Measurements from ENCODE around the gene ZNF429.
"Not testable (repeated sequence)": the region's sequence is repeated elsewhere in the genome, so short reads cannot be mapped to it uniquely, and the experiment has no call there.

The ZNF429 gene

GRCh38 chr19:21472507-21472906 is 32.9 kb upstream of the ZNF429 start:
- H3K4me3 ChIP-seq (ENCODE audit: low read length), result no peak overlapping the region
- TF ChIP-seq, protein P1, sequence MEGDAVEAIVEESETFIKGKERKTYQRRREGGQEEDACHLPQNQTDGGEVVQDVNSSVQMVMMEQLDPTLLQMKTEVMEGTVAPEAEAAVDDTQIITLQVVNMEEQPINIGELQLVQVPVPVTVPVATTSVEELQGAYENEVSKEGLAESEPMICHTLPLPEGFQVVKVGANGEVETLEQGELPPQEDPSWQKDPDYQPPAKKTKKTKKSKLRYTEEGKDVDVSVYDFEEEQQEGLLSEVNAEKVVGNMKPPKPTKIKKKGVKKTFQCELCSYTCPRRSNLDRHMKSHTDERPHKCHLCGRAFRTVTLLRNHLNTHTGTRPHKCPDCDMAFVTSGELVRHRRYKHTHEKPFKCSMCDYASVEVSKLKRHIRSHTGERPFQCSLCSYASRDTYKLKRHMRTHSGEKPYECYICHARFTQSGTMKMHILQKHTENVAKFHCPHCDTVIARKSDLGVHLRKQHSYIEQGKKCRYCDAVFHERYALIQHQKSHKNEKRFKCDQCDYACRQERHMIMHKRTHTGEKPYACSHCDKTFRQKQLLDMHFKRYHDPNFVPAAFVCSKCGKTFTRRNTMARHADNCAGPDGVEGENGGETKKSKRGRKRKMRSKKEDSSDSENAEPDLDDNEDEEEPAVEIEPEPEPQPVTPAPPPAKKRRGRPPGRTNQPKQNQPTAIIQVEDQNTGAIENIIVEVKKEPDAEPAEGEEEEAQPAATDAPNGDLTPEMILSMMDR (conservative IDR thresholded peaks at IDR 0.05; ENCODE audit: low read length), result no peak
- no peak for DNase-seq (ENCODE audit: low read depth)

- TF ChIP-seq, protein P1 (conservative IDR thresholded peaks at IDR 0.05; ENCODE audit: low read length), result no peak
- peak overlapping the region; percentile 37 for H3K4me3 ChIP-seq (ENCODE audit: low read length)
- DNase-seq (ENCODE audit: low read depth), result peak; percentile 5
These were observed 30.7 kb upstream of the ZNF429 start for GRCh38 chr19:21474671-21475181.

DNA sequence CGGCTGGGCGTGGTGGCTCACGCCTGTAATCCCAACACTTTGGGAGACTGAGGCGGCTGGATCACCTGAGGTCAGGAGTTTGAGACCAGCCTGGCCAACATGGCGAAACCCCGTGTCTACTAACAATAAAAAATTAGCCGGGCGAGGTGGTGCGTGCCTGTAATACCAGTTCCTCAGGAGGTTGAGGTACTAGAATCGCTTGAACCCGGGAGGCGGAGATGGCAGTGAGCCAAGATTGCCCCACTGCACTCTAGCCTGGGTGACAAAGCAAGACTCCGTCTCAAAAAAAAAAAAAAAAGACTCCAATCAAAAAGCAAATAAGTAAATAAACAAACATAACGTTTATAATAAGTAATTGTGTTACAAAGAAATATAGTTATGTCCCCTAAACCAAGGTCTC is 23.0 kb upstream of the ZNF429 start:
- not testable (repeated sequence) for H3K4me3 ChIP-seq (ENCODE audit: low read length); DNase-seq (ENCODE audit: low read depth)

DNA sequence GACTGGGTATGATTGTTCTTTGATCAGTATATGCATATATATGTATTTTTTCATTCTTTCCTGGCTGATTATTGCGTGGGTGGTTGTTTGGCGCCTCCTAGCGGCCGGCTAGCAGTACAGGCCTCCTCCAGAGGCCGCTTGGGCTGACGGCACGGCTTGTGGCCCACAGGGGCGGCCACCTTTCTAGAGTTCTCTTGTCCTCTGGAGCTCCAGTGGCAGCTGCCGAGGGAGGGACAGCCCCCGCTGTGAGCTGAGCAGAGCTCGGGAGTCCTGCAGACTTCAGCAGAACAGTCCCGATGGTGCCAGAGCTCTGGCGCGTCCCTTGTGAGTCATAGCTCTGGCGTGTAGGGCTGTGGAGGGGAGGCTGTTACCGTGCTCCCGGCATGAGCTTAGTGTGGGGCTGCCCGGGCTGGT is 22.5 kb upstream of the ZNF429 start:
- no peak overlapping the region; the same call in 1 of the 2 replicates for H3K4me3 ChIP-seq (ENCODE audit: low read length)
- peak; percentile 44 for DNase-seq (ENCODE audit: low read depth)
- TF ChIP-seq, protein P1 (conservative IDR thresholded peaks at IDR 0.05; ENCODE audit: low read length), result peak; percentile 39

DNA sequence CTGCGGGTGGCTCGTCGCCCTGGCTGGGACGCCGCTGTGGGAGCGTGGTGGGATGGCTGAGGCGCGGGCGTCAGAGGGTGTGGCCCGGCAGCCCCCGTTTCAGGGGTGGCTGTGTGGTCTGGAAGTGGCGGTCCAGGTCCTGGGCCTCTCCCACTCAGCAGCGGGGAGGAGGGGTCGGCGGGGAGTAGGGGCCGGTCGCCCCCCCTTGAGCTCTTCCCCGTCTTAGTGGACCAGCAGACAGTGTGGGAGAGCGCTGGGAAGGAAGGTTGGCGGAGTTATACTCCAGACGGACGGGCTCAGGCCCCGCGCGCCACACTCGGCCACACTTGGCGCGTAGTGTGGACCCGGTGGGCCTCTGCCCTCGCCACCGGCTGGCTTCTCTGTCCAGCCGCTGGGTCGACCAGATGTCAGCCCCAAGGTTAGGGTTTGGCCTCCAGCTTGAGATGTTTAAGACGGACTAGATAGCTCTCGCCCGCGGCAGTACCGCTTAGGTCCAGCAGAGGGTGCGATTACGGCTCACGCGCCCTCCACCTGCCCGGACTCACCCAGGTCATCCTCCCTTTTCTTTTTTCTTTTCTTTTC is 21.7 kb upstream of the ZNF429 start:
- H3K4me3 ChIP-seq (ENCODE audit: low read length), result peak overlapping the region; percentile 42
- TF ChIP-seq, protein P1 (conservative IDR thresholded peaks at IDR 0.05; ENCODE audit: low read length), result peak; percentile 33; the same call in 1 of the 2 replicates
- peak; percentile 10 for DNase-seq (ENCODE audit: low read depth)

DNA sequence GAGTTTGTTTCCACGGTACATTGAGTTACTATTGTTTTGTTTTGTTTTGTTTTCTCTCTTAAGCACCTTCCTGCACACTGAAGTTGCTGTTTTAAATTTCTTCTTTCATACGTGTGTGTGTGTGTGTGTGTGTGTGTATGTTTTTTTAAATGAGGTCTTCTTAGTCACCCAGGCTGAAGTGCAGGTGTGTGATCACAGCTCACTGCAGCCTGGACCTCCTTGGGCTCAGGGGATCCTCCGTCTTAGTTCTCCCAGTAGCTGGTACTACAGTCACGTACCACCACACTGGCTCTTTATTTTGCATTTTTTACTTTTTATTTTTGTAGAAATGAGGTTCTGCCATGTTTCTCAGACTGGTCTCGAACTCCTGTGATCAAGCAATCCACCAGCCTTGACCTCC is 20.8 kb upstream of the ZNF429 start:
- TF ChIP-seq, protein P1 (conservative IDR thresholded peaks at IDR 0.05; ENCODE audit: low read length), result no peak
- DNase-seq (ENCODE audit: low read depth), result no peak
- no peak overlapping the region for H3K4me3 ChIP-seq (ENCODE audit: low read length)

DNA sequence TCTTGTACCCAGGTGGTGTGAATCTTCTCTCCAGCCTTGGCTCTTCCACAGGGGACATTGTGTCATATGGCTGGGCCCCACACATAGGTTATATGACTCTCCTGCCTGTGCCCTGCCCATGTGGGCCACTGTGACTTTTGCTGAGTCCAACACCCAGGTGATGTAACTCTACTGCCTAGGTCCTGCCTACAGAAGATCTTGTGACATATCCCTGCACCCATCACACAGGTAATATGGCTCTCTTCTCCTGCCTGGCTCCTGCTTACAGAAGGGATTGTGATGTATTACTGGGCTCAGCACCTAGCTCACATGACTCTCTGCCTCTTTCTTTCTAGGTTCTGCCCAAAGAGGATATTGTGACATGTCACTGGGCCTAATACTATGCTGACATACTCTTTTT is 19.5 kb upstream of the ZNF429 start:
- no peak for DNase-seq (ENCODE audit: low read depth)
- H3K4me3 ChIP-seq (ENCODE audit: low read length), result no peak overlapping the region
- TF ChIP-seq, protein P1 (conservative IDR thresholded peaks at IDR 0.05; ENCODE audit: low read length), result no peak

All from AG10803 (cell line).